ENCODE results near the gene UBXN10.

UBXN10 gene

GRCh38 chr1:20237646-20238045 lies 51.8 kb downstream of the UBXN10 start:
- TF ChIP-seq CTCF (IDR thresholded peaks at IDR 0.05; ENCODE audit: extremely low read depth, missing control alignments): no peak
- DNase-seq (ENCODE audit: low spot score): no peak

- no peak for DNase-seq (ENCODE audit: low spot score)
Observed at GRCh38 chr1:20240012-20240411, 54.1 kb downstream of the UBXN10 start.

GRCh38 chr1:20242890-20243479 lies 57.1 kb downstream of the UBXN10 start:
- no peak for TF ChIP-seq CTCF (IDR thresholded peaks at IDR 0.05; ENCODE audit: extremely low read depth, missing control alignments)
- DNase-seq (ENCODE audit: low spot score): no peak

More at GRCh38 chr1:20240012-20240411, 54.1 kb downstream of the UBXN10 start:
- no peak for TF ChIP-seq CTCF (IDR thresholded peaks at IDR 0.05; ENCODE audit: extremely low read depth, missing control alignments)

All from GM20000 (cell line).